Chondrocyte (in vitro differentiated cells): ENCODE results near the gene GALNT2. TPM values are rescaled to one million over a fixed set of nuclear protein-coding genes. Genes with fewer than 3 reads are reported as not detected.

Experiments
- DNase-seq: peaks from one replicate; pipeline ENCODE4 v3.0.0; 2021; ENCODE audit warnings: mixed read lengths, low spot score
- H3K27ac Mint-ChIP-seq: one replicate; pipeline ENCODE4 v1.8.0; 2021; ENCODE audit warnings: mild to moderate bottlenecking, moderate library complexity, mixed read lengths; ENCODE audit not compliant: unreplicated experiment
- H3K27me3 Mint-ChIP-seq: 2 replicates; pipeline ENCODE4 v1.8.0; 2021; ENCODE audit warnings: low read depth, mixed read lengths
- H3K36me3 Mint-ChIP-seq: 2 replicates; pipeline ENCODE4 v1.8.0; 2021; ENCODE audit warnings: low read depth, mixed read lengths
- H3K4me1 Mint-ChIP-seq: 2 replicates; pipeline ENCODE4 v1.8.0; 2021; ENCODE audit warnings: low read depth, mild to moderate bottlenecking, mixed read lengths
- H3K4me3 Mint-ChIP-seq: one replicate; pipeline ENCODE4 v1.8.0; 2021; ENCODE audit warnings: mild to moderate bottlenecking, moderate library complexity, mixed read lengths; ENCODE audit not compliant: unreplicated experiment
- H3K9me3 Mint-ChIP-seq: 2 replicates; pipeline ENCODE4 v1.8.0; 2021; ENCODE audit warnings: low read depth, mixed read lengths
- total RNA-seq: library from RNA; stranded (reverse); gene quantifications from 3 replicates; pipeline ENCODE4 v1.2.1, GENCODE V29; 2021
- TF ChIP-seq, protein P1 (sequence below): fragments of 200-600 bp; sonication (generic); IDR thresholded peaks from 2 replicates; pipeline ENCODE4 v1.5.0; 2021; ENCODE audit warnings: antibody characterized with exemption, mild to moderate bottlenecking, moderate library complexity

Gene GALNT2
- total RNA-seq, 1 donor from 2014 or later, result 223 TPM

- Mint-ChIP-seq H3K9me3 (no peaks in the 10 kb centered on the region), H3K4me1 (no peaks in the 10 kb centered on the region), H3K36me3 (peaks cover 35% of the 10 kb centered on the region), H3K27ac (no peak overlapping the region), H3K4me3 (no peak overlapping the region), H3K27me3 (no peaks in the 10 kb centered on the region)
- no peak for DNase-seq
- TF ChIP-seq, protein P1, sequence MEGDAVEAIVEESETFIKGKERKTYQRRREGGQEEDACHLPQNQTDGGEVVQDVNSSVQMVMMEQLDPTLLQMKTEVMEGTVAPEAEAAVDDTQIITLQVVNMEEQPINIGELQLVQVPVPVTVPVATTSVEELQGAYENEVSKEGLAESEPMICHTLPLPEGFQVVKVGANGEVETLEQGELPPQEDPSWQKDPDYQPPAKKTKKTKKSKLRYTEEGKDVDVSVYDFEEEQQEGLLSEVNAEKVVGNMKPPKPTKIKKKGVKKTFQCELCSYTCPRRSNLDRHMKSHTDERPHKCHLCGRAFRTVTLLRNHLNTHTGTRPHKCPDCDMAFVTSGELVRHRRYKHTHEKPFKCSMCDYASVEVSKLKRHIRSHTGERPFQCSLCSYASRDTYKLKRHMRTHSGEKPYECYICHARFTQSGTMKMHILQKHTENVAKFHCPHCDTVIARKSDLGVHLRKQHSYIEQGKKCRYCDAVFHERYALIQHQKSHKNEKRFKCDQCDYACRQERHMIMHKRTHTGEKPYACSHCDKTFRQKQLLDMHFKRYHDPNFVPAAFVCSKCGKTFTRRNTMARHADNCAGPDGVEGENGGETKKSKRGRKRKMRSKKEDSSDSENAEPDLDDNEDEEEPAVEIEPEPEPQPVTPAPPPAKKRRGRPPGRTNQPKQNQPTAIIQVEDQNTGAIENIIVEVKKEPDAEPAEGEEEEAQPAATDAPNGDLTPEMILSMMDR, result no peak
Measured at GRCh38 chr1:230261928-230262650, 195.1 kb downstream of the GALNT2 start.

- TF ChIP-seq, protein P1, result no peak
- no peak for DNase-seq
- no peak overlapping the region for H3K4me3 Mint-ChIP-seq
- no peaks in the 10 kb centered on the region for H3K9me3 Mint-ChIP-seq
- no peaks in the 10 kb centered on the region for H3K4me1 Mint-ChIP-seq
- H3K27ac Mint-ChIP-seq, result no peak overlapping the region
- peaks cover 28% of the 10 kb centered on the region for H3K36me3 Mint-ChIP-seq
- no peaks in the 10 kb centered on the region for H3K27me3 Mint-ChIP-seq
Measured at GRCh38 chr1:230262867-230263567, 196.0 kb downstream of the GALNT2 start.

- Mint-ChIP-seq H3K4me1 (peaks cover 1% of the 10 kb centered on the region), H3K9me3 (no peaks in the 10 kb centered on the region), H3K36me3 (peaks cover 25% of the 10 kb centered on the region), H3K4me3 (no peak overlapping the region), H3K27me3 (no peaks in the 10 kb centered on the region), H3K27ac (no peak overlapping the region)
- DNase-seq, result no peak
- TF ChIP-seq, protein P1, result no peak
Measured at GRCh38 chr1:230263568-230264195, 196.6 kb downstream of the GALNT2 start.

- Mint-ChIP-seq H3K4me3 (no peak overlapping the region), H3K9me3 (no peaks in the 10 kb centered on the region), H3K4me1 (peaks cover 5% of the 10 kb centered on the region), H3K36me3 (peaks cover 23% of the 10 kb centered on the region), H3K27ac (no peak overlapping the region), H3K27me3 (no peaks in the 10 kb centered on the region)
- no peak for DNase-seq
- TF ChIP-seq, protein P1, result no peak
Measured at GRCh38 chr1:230264342-230264741, 197.3 kb downstream of the GALNT2 start.
